Esophagus (tissue), 2 donors: ENCODE data around the gene SSH2. TPM values are rescaled to one million over a fixed set of nuclear protein-coding genes. Genes with fewer than 3 reads are reported as not detected.

ENCODE experiments used
- H3K27ac ChIP-seq, 2 donors: one replicate each; pipeline ENCODE4 v1.5.1; 2013; ENCODE audit warnings: low read depth in 2 of 2, mild to moderate bottlenecking in 2 of 2, inconsistent platforms in 1 of 2, low read length in 1 of 2, moderate library complexity in 1 of 2
- H3K27me3 ChIP-seq, 2 donors: one replicate each; pipeline ENCODE4 v1.6.1; 2013; ENCODE audit warnings: low read length in 2 of 2, control low read depth in 1 of 2, mild to moderate bottlenecking in 1 of 2; ENCODE audit not compliant: insufficient read depth in 2 of 2, control insufficient read depth in 1 of 2
- H3K36me3 ChIP-seq, 2 donors: one replicate each; pipeline ENCODE4 v1.6.1; 2013; ENCODE audit warnings: low read length in 1 of 2; ENCODE audit not compliant: control insufficient read depth in 2 of 2, insufficient read depth in 2 of 2
- H3K4me1 ChIP-seq, 2 donors: one replicate each; pipeline ENCODE4 v1.6.1; 2013; ENCODE audit warnings: low read length in 1 of 2; ENCODE audit not compliant: control insufficient read depth in 2 of 2, insufficient read depth in 2 of 2
- H3K4me3 ChIP-seq, 2 donors: one replicate each; pipeline ENCODE4 v1.5.1; 2013; ENCODE audit warnings: low read length in 2 of 2, mild to moderate bottlenecking in 2 of 2, low read depth in 1 of 2, moderate library complexity in 1 of 2
- H3K9me3 ChIP-seq, 2 donors: one replicate each; pipeline ENCODE4 v1.6.1; 2013; ENCODE audit warnings: mild to moderate bottlenecking in 2 of 2, low read depth in 1 of 2, low read length in 1 of 2, moderate library complexity in 1 of 2; ENCODE audit not compliant: control insufficient read depth in 2 of 2, insufficient read depth in 1 of 2
- WGBS, 2 donors: extraction: QIAGEN DNeasy Blood & Tissue Kit; methylation state at CpG; one replicate each; pipeline ENCODE4 v1.1.7; 2013; 5-methylcytosine and 5-hydroxymethylcytosine counted together
- polyA plus RNA-seq, 2 donors: library from polyadenylated mRNA; stranded (reverse); fragments of 200-250 nt; gene quantifications; one replicate each; pipeline ENCODE4 v1.2.3, GENCODE V29; 2013
- donor health status: healthy with polysubstance abuse.
- donor health status: Bipolar disorder and iron deficiency.

SSH2 gene
- polyA plus RNA-seq, 2 donors = 9.1 to 15.3 TPM

DNA sequence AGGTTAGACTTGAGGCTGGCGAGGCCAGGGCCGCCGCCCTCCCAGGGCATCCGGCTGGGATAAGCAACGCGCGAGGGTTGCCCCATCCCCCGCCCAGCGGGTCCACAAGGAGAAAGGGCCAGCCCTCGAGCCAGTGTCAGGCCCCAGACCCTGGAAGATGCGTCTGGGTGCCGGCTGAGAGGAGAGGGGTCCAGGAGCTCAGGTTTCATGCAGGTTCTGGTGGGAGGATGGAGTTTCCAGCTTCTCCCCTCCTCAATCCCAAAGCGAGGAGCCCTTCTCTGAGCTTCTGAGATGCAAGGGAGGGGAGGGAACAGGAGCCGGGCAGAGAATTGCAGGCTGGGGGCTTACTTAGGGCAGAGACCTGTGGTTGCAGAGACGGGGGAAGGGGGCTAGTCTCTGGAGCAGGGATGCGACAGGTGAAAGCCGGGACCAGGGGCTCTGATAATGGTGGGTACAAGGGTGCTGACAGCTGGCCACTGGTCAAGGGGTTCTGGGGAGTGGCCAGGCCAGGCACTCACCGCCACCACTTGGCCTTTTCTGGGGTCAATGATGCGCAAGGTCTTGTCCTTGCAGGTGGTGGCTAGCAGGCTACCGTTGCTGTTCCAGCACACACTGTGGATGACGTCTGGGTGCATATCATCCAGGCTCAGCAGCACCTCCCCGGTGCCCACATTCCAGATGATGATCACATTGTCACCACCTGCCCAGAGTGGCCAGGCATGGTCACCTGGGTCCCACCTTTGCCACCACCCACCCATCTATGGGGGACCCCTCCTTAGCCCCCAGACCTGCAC lies 311.6 kb downstream of the SSH2 start:
- H3K4me3 ChIP-seq = peak overlapping the region in 1 of 2 donors; percentile 37
- H3K9me3 ChIP-seq = no peaks in the 10 kb centered on the region
- peak overlapping the region in 1 of 2 donors; percentile 78 for H3K27ac ChIP-seq
- peaks cover 12 to 39% of the 10 kb centered on the region in 2 donors for H3K4me1 ChIP-seq
- H3K36me3 ChIP-seq = no peaks in the 10 kb centered on the region
- H3K27me3 ChIP-seq = no peaks in the 10 kb centered on the region
- 43 to 45% methylated on average over 22 of the region's 22 CpGs for WGBS, 2 donors

DNA sequence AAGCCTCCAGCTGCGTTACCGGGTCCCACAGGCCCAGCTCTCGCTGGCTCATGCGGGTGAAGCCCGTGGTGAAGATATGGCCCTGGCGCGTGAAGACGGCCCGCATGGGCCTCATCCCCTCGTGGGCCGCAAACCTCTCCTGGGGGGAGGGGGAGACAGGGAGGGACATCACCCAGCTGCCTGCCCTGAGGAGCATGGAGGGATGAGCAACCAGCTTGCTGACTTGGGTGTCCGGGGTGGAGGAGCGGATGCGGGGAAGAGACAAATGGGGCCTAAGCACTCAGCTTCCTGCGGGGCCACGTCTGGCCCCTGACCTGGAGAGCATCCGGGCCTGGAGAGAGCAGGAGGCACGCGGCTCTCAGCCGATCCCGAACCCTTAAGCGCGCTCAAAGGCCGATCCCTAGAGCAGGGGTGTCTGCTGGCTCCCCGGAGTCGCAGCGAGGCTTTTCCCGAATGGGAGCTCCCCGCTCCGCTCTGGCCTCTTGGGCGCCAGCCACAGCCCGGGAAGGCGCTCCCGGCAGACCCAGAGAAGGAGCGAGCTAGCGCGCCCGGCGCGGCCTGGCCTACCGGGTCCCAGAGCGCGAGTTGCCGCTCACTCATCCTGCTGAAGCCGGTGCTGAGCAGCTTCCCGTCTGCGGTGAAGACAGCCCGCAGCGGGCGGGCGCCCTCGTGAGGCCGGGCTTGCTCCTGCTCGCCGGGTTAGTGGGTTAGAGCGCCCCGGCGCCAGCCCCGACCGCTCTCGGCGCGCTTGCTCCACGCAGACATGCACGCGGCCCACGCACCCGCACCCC lies 312.4 kb downstream of the SSH2 start:
- WGBS, 2 donors = 4 to 5% methylated on average over 68 of the region's 68 CpGs
- Histone ChIP-seq H3K4me3 (peak overlapping the region; percentile 37 to 38), H3K27me3 (no peaks in the 10 kb centered on the region), H3K36me3 (no peaks in the 10 kb centered on the region), H3K9me3 (no peaks in the 10 kb centered on the region), H3K27ac (peak overlapping the region; percentile 6 to 78), H3K4me1 (peaks cover 10 to 37% of the 10 kb centered on the region in 2 donors)

GRCh38 chr17:29617125-29617480 lies 312.9 kb downstream of the SSH2 start:
- H3K4me1 ChIP-seq = peaks cover 8 to 37% of the 10 kb centered on the region in 2 donors
- no peaks in the 10 kb centered on the region for H3K36me3 ChIP-seq
- no peaks in the 10 kb centered on the region for H3K9me3 ChIP-seq
- H3K27me3 ChIP-seq = no peaks in the 10 kb centered on the region
- no peak overlapping the region for H3K27ac ChIP-seq
- WGBS, 2 donors = 1 to 4% methylated on average over 16 of the region's 16 CpGs
- H3K4me3 ChIP-seq = peak overlapping the region; percentile 37 to 38

DNA sequence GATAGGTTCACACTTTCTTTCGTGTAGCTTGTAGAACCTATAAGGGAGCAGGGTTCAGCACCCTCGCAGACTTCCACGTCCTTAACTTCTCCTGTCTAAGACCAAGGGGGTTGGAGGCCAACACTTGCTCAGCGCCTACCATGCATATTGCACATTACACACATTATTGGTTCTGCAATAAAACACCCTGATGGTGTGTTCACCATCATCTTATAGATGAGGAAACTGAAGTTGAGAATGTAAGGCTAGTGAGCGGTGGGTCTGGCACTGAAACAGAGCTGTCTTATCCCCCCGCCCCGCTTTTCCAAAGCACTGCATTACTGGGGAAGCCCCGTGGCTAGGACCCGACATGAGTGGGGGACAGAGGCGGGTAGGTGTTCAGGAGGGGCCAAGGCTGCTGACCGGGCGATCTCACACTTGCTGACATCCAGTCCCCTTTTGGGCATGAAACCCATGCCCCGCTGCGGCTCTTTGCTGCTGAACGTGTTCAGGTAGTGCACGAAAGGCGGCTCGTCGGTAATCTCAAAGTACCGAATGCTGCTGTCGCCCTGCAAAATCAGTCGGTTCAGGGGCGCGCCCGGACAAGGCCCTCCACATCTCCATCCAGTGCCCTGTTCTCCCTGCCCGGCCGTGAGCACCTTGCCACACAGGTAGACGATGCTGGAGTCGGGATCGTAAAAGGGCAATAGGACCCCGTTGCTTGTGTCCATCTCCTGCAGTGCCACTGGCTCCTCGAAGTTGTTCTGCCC lies 313.6 kb downstream of the SSH2 start:
- no peaks in the 10 kb centered on the region for H3K9me3 ChIP-seq
- 25 to 29% methylated on average over 32 of the region's 32 CpGs for WGBS, 2 donors
- no peak overlapping the region for H3K27ac ChIP-seq
- H3K36me3 ChIP-seq = no peaks in the 10 kb centered on the region
- H3K4me1 ChIP-seq = peaks cover 4 to 37% of the 10 kb centered on the region in 2 donors
- peak overlapping the region in 1 of 2 donors; percentile 18 for H3K4me3 ChIP-seq
- no peaks in the 10 kb centered on the region for H3K27me3 ChIP-seq

DNA sequence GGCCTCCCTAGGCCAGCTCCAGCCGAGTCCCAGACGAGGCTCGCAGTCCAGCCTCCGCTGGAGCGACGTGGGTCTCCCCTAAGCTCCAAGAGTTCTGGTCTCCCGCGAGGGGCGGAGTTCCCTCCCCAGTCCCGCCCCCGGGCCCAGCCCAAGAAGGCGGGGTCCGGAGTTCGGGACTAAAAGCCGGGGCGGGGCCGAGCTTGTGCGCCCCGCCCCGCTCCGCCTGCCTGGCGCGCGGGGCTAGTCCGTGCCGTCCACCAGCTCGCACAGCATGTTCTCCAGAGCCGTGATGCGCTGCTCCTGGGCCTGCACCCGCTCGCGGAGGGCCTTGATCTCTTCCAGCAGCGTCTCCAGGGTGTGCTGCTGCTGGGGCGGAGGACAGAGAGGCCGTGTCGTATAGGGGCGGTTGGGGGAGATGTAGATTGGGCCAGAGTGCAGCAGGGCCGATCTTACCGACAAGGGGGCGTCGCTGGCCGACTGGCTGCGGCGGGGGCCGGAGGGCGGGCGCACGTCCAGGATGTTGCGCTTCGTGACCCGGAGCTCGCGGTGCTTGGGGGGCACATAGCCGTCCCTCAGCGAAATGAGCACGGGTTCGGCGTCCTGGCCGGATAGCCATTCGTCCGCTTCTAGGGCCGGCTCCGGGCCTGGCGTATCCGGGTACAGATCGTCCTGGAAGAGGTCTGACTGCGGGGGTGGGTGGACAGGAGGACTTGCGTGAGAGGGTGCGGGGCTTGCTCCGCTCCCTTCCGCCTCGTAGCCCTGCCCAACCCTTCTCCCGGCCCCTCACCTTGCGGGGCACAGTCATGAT lies 314.3 kb downstream of the SSH2 start:
- no peaks in the 10 kb centered on the region for H3K36me3 ChIP-seq
- no peaks in the 10 kb centered on the region for H3K27me3 ChIP-seq
- peaks cover 4 to 35% of the 10 kb centered on the region in 2 donors for H3K4me1 ChIP-seq
- peak overlapping the region; percentile 40 to 44 for H3K27ac ChIP-seq
- H3K9me3 ChIP-seq = no peaks in the 10 kb centered on the region
- peak overlapping the region; percentile 17 to 26 for H3K4me3 ChIP-seq
- WGBS, 2 donors = 5 to 8% methylated on average over 65 to 74 of the region's 74 CpGs

DNA sequence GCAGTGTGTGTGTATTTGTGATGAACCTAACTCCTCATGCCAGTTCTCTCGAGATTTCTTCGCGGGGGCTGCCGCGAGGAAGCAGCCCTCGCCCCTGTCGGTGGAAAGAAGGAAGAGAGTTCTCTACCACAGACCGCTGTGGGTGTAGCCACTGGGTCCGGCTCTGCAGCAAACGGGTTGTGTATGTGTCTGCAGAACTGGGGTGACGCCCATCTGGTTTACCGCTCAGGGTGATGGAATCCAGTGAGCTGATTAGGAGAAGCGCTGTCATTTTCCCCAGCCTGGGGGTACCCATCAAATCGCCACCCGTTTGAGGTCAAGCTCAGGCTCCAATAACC lies 315.0 kb downstream of the SSH2 start:
- Histone ChIP-seq H3K27ac (peak overlapping the region in 1 of 2 donors; percentile 3), H3K36me3 (no peaks in the 10 kb centered on the region), H3K4me1 (peaks cover 4 to 35% of the 10 kb centered on the region in 2 donors), H3K9me3 (no peaks in the 10 kb centered on the region), H3K27me3 (no peaks in the 10 kb centered on the region), H3K4me3 (peak overlapping the region; percentile 16 to 26)
- WGBS, 2 donors = 18 to 21% methylated on average over 15 of the region's 15 CpGs

- Histone ChIP-seq H3K9me3 (no peaks in the 10 kb centered on the region), H3K36me3 (no peaks in the 10 kb centered on the region), H3K4me3 (no peak overlapping the region), H3K27ac (no peak overlapping the region), H3K4me1 (peaks cover 4 to 35% of the 10 kb centered on the region in 2 donors), H3K27me3 (no peaks in the 10 kb centered on the region)
- 55 to 63% methylated on average over 16 of the region's 16 CpGs for WGBS, 2 donors
Measured at GRCh38 chr17:29614349-29615047, 315.5 kb downstream of the SSH2 start.

DNA sequence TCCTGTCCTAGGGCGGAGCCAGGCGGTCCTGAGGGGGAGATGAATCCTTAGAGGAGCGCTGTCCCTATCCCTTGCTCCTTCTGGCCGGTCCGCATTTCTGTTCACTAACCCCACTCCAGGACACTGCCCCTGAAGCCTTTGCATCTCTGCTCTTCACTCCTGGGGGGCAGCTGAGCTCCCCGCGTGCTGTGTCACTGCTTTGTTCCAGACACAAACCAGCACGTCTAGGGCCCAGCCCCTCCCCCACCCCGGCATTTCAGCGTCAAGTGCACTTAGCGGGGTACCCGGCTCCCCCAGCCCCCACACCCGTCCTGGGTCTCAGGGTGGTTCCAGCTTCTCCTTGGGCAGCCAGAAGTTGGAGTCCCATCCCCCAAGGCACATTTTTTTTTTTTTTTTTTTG lies 316.2 kb downstream of the SSH2 start:
- Histone ChIP-seq H3K27me3 (no peaks in the 10 kb centered on the region), H3K36me3 (no peaks in the 10 kb centered on the region), H3K4me3 (no peak overlapping the region), H3K9me3 (no peaks in the 10 kb centered on the region), H3K4me1 (peaks cover 4 to 35% of the 10 kb centered on the region in 2 donors), H3K27ac (no peak overlapping the region)
- WGBS, 2 donors = 21 to 29% methylated on average over 13 of the region's 13 CpGs
